Hepatocyte (in vitro differentiated cells): ENCODE results near the gene CD72.

Experiments used
- EZH2 ChIP-seq: fragments of 200-600 bp; sonication (generic); IDR thresholded peaks from 2 replicates; pipeline ENCODE4 v1.6.1; 2016; ENCODE audit warnings: antibody characterized with exemption, mild to moderate bottlenecking, borderline replicate concordance
- EZH2phosphoT487 ChIP-seq: fragments of 200-600 bp; sonication (generic); IDR thresholded peaks from one replicate; pipeline ENCODE4 v1.6.1; 2018; ENCODE audit warnings: antibody characterized with exemption, mild to moderate bottlenecking, low read depth, moderate library complexity; ENCODE audit not compliant: unreplicated experiment, severe bottlenecking
- TF ChIP-seq, protein P1 (sequence below): fragments of 200-600 bp; sonication (generic); IDR thresholded peaks from 2 replicates; pipeline ENCODE4 v1.5.1; 2016; ENCODE audit warnings: antibody characterized with exemption, mild to moderate bottlenecking; ENCODE audit not compliant: poor library complexity

DNA sequence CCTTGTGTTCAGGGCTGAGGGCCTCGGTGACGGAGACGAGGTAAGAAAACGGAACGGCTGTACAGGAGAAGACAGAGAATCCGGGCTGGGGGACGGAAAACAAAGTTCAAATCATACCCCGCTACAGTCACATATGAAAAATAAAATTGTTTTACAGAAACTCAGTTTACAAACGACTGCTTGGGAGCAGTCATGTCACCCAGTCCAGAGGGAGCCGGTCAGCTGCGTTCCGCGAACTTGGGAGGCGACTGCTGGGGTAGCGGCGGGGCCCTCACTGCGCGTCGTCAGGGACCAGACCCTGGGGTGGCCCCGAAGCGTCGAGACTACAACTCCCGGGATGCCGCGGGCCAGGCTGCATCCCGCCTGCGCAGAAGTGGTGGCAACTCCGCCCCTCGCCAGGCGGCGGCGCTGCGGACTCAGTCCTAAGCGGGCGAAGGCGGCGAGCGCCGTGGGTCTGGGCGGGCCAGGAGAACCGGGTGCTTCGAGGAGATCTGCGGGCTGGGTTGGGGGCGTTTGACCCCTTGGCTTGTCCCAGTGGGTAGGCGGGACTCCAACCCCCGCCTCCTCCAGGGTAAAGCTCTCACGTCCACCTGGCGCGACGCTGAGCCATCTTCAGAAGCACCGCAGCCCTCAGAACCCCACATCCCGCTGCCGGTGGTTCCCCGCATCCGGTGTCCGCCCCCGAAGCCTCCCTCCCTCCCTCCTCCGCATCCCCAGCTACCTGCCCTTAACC is 28.5 kb upstream of the CD72 start:
- TF ChIP-seq EZH2 (no peak), EZH2phosphoT487 (no peak)
- TF ChIP-seq, protein P1, sequence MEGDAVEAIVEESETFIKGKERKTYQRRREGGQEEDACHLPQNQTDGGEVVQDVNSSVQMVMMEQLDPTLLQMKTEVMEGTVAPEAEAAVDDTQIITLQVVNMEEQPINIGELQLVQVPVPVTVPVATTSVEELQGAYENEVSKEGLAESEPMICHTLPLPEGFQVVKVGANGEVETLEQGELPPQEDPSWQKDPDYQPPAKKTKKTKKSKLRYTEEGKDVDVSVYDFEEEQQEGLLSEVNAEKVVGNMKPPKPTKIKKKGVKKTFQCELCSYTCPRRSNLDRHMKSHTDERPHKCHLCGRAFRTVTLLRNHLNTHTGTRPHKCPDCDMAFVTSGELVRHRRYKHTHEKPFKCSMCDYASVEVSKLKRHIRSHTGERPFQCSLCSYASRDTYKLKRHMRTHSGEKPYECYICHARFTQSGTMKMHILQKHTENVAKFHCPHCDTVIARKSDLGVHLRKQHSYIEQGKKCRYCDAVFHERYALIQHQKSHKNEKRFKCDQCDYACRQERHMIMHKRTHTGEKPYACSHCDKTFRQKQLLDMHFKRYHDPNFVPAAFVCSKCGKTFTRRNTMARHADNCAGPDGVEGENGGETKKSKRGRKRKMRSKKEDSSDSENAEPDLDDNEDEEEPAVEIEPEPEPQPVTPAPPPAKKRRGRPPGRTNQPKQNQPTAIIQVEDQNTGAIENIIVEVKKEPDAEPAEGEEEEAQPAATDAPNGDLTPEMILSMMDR: peak; percentile 97
